GM18511 (cell line): ENCODE measurements around the gene ZSCAN12.
A peak's percentile ranks its signal among the peaks of the same experiment; 100 is the strongest.
"Not testable (repeated sequence)": the region's sequence is repeated elsewhere in the genome, so short reads cannot be mapped to it uniquely, and the experiment has no call there.

ENCODE experiments used
- ATAC-seq: cut with Tn5 transposase; IDR thresholded peaks from one replicate; pipeline ENCODE4 v1.9.1; 2021; ENCODE audit warnings: mild to moderate bottlenecking, moderate library complexity; ENCODE audit not compliant: unreplicated experiment

ZSCAN12 gene

DNA sequence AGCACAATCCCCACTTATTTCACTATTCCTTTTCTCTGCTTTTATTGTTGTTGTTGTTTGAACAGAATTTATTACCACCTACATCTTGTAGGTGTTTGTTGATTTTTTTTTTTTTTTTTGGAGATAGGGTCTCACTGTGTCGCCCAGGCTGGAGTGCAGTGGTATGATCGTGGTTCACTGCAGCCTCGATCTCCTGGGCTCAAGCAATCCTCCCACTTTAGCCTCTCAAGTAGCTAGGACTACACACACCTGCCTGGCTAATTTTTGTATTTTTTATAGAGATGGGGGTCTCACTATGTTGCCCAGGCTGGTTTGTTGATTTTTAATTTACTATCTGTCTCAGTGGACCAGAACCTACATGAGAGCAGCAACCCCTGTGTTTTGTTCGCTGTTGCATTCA is 3.6 kb downstream of the ZSCAN12 start:
- ATAC-seq = no peak

DNA sequence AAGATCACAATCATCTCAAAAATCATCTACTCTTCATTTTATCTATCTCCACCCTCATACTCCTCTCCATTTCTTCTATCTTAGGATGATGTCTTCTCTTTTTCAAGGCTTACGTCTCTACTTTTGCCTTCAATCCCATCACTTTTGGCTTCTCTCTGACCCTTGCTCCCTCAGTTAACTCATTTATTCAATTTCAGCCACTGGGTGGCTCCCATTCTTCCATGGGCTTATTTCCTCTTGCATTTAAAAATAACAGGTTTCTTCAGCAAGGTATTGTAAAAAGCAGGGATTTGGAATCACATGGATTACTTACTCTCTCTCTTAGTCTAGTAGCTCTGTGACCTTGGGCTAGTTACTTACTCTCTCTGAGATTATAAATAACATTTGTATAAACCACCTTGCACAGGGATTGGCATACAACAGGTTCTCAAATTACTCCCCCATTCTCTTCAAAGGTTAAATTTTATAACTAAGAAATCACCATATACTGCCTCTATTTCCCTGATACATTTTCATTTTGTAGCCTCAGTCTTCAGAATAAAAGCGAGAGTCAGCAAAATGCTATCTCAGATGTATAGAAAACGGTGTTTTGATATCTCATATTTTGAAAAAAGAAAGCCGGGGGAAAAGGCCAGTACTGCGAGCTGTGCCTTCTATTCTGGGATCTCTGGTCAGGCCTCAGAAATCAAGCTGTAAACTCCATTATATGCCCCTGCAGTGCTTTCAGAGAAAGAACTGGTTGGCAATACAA is 5.5 kb downstream of the ZSCAN12 start:
- no peak for ATAC-seq

DNA sequence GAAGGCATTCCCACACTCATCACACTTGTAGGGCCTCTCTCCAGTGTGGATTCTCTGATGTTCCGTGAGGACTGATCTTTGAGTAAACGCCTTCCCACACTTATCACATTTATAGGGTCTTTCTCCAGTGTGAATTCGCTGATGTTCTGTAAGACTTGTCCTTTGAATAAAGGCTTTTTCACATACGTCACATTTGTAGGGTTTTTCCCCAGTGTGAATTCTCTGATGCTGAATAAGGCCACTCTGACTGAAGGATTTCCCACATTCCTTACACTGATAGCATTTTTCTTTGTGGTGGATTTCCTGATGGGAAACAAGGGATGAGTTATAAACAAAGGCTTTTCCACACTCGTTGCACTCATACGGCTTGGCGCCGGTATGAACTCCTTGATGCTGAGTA is 8.9 kb downstream of the ZSCAN12 start:
- ATAC-seq = no peak

DNA sequence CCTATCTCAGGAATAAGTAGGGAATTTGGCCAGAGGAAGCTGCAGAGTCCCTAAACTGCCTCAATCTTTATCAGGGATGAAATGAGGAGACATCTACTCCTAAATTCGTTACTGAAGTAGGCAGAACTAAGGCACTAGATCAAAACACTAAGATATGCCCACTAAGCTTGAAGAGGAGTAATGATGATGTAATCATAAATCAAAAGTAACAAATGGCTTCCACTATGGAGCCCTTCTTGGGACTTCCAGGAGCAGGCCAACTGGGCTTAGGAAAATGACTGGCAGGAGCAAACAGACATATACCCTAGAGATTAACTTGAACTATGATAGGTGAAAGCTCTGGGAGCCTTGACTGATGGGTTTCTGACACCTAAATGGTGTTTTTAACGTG is 15.4 kb downstream of the ZSCAN12 start:
- ATAC-seq = no peak

DNA sequence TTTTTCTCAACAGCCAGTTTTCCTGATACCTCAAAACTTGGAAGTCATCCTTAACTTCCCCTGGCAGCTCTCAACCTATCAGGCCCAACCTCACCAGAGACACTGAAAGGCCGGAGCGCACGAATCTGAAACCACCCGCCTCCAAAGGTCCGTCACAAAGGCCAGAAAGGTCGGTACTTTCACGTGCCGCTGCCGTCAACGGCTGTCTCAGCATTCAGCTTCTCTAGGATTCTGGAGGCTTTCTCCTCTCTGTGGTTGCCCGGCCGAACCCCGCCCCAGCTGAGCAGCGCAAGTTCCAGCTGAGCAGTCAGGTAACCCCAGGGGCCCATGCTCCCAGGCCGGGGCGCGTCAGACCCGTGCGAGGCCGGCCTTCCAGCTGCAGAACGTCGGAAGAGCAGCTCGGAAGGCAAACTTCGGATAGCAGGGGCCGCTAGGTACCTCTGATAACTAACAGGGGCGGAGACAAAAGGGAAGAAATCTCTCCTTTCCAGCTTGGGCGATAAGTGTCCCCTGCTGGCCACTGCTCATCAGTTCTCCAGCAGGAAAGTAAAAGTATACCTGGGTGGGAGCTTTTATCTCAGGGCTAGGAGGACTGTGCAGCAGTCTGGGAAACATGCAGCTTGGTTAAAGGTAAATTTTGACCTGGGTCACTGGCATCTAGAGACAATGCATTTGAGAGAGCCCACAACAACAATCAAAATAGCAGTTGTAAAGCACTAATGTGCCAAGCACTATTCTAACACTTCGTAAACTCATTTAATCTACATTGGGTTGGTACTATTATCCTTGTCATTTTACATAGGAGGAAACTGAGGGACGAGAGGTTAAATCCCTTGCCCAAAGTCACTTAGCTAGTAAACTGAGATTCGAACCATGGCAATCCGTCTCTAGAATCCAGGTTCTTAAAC is 16.1 kb downstream of the ZSCAN12 start:
- peak; percentile 97 for ATAC-seq

DNA sequence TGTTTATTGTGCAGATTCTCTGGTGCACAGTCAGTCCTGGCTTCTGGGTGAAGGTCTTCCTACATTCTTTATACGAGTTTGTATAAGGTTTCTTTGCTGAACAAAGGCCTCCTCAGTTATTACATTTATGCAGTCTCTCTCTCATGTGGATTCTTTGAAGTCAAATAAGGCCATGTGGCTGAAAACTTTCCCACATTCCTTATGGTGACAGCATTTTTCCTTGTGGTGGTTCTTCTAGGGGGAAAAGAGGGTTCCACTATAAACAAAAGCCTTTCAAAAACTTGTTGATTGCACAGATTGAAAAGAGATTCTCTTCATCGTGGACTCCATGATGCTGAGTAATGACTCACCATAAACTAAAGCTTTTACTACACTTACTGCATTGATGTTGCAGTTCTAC is 19.2 kb downstream of the ZSCAN12 start:
- ATAC-seq = no peak

DNA sequence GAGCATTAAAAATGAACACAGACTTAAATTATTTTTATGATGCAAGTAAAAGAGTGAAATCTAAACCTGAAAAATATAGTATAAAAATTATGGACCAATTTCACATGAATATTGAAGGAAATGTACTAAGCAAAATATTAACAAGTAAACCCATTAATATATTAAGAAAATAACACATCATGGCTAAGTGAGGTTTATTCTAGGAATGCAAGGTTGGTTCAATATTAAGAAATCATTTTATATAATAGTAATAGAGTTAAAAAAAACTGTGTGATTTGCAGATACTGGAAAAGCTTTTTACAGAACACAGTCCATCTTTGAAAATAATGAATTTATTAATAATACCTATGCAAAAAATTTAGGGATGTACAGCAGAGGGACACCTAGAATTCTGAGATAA is 20.9 kb downstream of the ZSCAN12 start:
- no peak for ATAC-seq

DNA sequence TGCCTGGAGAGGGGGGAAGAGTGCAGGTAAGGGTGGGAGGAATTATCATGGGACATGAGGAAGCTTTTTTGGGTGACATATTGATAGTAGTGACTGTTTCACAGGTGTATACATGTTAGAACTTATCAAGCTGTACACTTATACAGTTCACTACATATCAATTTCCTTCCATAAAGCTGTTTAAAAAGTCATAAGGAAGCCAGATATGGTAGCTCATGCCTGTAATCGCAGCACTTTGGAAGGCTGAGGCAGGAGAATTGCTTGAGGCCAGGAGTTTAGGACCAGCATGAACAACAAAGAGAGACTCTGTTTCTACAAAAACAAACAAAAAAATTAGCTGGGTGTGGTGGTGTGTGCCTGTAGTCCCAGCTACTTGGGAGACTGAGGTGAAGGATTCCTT is 21.7 kb downstream of the ZSCAN12 start:
- no peak for ATAC-seq

DNA sequence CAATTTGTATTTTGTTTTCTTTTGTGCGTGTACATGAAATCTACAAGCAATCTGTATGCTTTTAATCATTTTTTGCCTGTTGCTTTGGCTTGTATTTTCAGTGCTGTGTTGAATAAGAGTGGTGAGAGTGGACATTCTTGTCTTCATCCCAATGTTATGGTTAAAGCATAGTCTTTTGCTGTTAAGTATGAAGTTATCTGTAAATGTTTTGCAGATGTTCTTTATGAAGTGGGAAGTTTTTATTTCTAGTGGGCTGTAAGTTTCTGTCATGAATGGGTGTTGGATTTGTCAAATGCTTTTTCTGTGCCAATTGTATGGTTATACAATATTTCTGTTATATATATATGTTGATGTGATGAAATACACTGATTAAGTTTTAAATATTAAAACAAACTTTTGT is 25.6 kb downstream of the ZSCAN12 start:
- ATAC-seq = no peak

DNA sequence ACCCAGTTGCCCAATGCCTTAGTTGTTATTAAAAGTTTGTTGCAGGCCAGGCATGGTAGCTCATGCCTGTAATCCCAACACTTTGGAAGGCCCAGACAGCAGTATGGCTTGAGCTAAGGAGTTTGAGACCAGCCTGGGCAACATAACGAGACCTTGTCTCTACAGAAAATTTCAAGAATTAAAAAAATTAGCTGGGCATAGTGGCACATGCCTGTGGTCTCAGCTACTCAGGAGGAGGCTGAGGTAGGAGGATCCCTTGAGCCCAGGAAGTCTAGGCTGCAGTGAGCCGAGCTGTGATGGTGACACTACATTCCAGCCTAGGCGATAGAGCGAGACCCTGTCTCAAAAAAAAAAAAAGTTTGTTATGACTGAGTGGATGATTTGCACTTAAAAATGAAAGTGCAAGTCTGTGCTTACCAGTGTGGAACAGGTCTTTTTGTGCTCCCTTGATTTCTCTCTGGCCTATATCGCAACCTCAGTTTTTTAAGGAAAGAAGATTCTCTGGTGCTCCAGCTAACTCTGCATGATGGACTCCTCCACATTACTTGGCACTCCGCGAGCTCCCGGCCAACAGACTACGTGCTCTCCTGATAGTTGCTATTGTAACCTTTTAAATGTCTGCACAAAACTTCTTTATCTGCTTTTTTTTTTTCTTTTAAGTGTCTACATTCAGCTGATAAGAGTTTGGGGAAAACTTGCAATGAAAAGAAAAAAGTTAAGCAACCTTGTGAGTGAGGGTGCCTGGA is 27.7 kb downstream of the ZSCAN12 start:
- ATAC-seq = peak; percentile 87

DNA sequence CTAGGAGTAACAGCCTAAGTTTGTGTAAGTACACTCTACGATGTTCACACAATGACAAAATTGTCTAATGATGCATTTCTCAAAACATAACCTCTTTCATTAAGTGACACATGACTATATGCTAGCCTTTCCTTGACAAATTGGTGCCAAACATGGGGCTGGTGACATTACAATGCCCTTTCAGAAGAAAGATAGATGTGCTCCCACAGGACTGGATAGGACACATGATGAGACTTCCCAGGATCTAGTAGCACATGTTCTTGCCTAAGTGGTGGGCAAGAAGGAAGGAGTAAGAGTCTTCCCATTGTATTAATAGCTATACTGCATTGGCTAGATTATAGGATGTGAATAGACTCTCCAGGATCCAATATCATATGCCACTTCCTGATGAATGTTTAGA is 28.3 kb downstream of the ZSCAN12 start:
- no peak for ATAC-seq

DNA sequence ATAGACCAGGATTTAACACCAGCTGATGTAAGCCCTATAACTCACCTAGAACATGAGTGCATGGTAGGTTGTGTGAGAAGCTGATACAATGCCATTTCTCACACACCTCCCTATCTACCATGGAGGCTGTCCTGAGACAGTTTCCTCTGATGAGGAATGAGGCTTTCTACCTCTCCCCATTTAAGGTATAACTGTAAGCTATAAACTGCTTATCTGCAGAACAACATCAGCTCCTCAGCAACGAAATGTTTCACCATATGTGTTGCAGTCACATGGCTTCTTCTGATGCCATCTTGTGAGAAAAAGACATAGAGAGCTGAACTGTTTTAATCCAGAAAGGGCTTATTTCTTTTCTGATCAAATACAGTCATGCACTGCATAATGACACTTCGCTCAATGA is 29.1 kb downstream of the ZSCAN12 start:
- no peak for ATAC-seq

DNA sequence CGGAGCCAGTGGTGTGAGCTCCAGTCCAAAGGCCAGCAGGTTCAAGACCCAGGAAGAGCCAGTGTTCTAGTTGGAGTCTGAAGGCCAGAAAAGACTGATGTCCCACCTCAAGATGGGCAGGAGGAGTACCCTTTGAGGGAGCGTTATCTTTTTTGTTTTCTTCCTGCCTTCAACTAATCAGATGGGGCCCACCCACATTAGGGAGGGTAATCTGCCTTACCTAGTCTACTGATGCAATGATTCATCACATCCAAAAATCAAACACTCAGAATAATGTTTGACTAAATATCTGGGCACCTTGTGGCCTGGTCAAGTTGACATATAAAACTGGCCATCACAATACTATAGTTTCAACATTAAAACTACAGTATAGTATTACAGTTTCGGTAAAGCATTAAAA is 30.1 kb downstream of the ZSCAN12 start:
- ATAC-seq = no peak

DNA sequence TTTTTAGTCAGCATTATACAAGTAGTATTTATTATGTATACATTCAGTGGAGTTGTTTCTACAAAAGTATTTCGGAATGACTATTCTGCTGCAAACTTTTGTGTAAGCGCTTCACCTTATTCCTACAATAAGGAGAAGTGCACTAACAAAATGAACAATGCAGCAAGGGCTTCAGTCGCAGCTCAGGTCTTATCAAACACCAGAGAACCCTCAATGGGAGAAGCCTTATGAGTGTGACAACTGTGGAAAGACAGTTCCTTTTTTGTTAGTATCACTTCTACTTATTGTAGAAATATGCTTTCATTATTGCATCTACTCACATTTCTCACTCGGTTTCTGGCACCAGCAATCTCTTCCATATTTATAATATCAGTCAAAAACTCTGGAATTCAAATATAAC is 31.0 kb downstream of the ZSCAN12 start:
- ATAC-seq = peak; percentile 78

DNA sequence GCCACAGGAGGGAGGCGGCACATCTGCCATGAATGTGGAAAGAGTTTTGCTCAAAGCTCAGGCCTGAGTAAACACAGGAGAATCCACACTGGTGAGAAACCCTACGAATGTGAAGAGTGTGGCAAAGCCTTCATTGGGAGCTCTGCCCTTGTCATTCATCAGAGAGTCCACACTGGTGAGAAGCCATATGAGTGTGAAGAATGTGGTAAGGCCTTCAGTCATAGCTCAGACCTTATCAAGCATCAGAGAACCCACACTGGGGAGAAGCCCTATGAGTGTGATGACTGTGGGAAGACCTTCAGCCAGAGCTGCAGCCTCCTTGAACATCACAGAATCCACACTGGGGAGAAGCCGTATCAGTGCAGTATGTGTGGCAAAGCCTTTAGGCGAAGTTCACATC is 34.0 kb downstream of the ZSCAN12 start:
- ATAC-seq = not testable (repeated sequence)

DNA sequence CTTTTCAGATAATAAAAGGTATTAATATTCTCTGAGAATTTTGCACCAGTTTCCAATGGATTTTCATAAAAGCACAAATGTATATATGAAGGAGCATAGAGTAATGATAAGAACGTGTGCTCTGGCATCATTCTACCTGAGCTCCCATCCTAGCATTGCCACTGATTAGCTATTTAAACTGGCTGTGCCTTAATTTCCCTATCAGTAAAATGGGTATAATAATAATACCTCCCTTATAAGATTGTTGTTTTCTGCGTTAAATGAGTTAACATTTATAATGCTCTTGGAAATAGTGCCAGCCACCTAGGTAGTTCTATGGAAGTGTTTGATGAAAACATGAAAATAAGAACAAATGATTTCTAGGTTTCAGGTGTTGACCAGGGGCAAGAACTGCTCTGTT is 38.6 kb downstream of the ZSCAN12 start:
- no peak for ATAC-seq

DNA sequence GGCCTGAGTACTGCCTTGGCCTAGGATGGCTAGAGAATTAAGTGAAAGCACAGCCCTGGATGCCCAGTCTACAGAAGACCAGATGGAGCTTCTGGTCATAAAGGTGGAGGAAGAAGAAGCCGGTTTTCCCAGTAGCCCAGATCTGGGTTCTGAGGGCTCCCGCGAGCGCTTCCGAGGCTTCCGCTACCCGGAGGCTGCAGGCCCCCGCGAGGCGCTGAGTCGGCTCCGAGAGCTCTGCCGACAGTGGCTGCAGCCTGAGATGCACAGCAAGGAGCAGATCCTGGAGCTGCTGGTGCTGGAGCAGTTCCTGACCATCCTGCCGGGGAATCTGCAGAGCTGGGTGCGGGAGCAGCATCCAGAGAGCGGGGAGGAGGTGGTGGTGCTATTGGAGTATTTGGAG is 40.0 kb downstream of the ZSCAN12 start:
- ATAC-seq = not testable (repeated sequence)

DNA sequence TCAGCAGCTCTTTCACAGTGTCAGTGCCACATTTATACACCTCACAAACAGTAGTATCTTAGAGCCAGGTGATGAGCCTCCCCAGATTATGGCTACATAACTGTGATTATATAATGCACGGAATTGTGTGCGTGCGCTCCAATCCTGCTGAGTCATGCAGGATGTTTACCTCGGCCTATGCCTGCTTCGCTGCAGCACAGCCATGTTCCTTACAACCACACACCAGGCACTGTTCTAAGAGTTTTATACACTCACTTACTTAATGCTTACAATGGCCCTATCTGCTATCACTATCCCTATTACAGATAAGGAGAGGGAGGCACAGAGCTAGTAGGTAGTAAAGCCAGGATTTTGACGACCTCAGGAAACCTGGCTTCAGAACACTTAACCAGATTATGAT is 42.5 kb downstream of the ZSCAN12 start:
- ATAC-seq = no peak

DNA sequence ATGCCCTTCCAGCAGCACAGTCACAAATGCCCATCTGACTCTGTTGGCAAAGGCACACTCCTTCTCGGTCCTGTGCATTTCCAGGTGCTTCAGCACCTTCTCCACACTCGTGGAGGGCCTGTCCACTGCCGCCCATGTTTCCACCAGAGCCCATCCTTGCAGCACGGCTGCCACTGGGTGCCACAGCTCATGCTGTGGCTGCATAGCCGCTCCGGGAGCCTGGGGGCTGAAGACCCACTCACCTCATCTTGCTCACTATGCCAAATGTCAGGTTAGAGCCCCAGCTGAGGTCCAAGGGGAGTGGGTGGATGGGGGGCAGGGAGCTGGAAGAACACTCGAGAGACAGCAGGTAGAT is 42.9 kb downstream of the ZSCAN12 start:
- no peak for ATAC-seq

DNA sequence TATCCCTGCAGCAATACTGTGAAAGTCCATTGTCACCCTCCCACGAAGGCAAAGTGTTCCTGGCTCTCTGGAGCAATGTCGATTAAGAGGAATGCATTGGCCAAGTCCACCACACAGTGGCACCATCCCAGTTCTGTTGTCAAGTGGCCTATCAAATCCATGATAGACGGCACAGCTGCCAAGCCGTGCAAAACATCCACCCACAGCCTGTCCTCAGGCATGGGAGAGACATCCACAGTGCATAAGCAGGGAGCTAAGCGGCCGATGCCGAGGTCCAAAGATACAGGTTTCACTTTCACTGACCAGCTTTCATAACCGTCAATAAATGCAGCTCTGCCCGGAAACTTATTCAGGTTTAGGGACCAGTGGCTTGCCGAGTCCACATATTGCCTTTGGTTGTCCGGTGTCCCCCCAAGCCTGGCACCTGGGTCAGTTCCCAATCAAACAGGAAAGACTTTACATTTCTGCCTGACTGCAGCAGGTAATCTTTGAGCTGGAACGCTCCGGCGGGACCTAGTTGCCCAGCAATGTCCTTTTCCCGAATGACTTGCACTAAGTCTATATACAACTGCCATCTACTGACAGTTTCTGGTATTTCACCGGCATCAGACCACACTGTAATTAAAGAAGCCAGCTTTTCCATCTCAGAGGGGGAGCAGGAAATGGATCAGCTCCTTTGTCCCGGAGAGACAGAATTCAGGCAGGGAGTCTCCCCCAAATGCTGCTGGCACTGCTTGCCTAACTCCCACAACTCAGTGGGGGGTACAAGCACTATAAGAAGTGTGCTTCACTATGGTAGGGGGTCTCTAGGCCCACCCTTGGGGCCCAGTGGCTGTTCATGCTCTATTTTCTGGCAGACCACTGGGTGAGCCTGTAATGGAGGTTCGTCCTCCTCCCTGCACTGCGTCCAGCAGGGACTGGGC is 43.5 kb downstream of the ZSCAN12 start:
- peak; percentile 86 for ATAC-seq
